ENCODE results near the gene SKAP2.
A peak's percentile ranks its signal among the peaks of the same experiment; 100 is the strongest.

The SKAP2 gene

GRCh38 chr7:26735976-26736600, 128.3 kb downstream of the SKAP2 start:
- no peak for DNase-seq

DNA sequence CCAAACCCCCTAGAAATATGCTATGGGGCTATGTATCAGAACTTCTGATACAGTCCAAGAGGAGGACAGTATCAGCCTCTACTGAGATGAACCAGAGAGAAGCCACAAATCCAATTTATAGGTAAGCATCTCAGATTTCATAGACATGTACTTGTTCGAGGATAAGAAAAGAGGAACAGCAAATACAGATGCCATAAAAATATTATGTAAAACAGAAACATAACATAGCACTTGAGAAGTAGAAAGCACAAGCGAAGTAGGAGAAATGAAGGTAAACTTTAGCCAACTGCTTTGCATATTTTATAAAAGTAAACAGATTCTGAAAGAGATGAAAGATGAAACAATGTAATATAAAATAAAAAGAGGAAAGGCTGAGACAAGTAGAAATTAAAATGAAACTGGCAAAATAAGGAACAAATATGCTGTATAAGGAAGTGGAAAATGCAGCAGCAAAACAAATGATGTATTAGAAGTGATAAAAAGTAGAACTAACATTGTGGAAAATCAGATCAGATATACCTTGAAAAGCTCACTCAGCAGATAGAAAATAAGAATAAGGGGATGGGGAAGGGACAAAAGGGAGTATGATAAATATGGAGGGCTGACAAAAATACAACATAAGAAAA, 135.1 kb downstream of the SKAP2 start:
- no peak for DNase-seq

DNA sequence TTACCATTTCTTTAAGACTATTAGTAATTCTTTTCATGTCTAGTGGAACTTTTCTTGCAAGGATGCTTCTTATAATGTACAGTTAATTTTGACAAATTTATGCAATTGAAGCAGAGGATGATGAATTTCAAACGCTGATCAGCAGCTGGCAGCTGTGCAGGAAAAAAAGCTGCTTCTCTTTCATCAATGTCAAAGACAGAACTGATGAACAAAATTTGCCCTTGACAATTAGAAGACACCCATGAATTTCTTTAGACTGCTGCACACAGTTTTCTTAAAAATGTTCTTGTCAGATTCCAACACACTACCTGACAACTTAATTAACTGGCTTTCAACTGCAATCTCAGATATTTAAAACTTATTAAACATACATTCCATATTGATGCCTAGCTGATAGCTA, 138.3 kb downstream of the SKAP2 start:
- DNase-seq: no peak

- DNase-seq: no peak
Observed at GRCh38 chr7:26724795-26725194, 139.6 kb downstream of the SKAP2 start.

DNA sequence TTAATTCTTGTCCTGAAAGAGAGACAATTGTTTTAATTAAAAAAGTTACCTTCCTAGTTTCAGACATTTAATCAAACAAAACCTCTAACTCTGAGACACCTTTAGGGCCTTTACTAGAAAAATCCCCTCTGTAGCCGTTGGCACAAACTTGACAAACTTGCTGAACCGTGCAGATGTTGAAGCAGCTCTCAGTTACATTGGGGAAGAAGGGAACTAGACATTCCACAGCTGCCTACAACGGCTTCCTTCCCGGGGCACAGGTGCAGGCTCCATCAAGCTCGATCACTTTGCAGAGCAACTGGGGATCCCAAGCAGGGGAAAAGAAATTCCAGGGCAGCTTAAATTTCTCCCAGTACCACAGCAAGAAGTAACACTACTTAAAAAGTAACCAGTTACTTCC, 141.3 kb downstream of the SKAP2 start:
- no peak for DNase-seq

- DNase-seq: no peak
Observed at GRCh38 chr7:26721450-26721849, 142.9 kb downstream of the SKAP2 start.

GRCh38 chr7:26718063-26718462, 146.3 kb downstream of the SKAP2 start:
- DNase-seq: no peak

GRCh38 chr7:26714438-26714837, 150.0 kb downstream of the SKAP2 start:
- no peak for DNase-seq

GRCh38 chr7:26714006-26714405, 150.4 kb downstream of the SKAP2 start:
- DNase-seq: no peak

DNA sequence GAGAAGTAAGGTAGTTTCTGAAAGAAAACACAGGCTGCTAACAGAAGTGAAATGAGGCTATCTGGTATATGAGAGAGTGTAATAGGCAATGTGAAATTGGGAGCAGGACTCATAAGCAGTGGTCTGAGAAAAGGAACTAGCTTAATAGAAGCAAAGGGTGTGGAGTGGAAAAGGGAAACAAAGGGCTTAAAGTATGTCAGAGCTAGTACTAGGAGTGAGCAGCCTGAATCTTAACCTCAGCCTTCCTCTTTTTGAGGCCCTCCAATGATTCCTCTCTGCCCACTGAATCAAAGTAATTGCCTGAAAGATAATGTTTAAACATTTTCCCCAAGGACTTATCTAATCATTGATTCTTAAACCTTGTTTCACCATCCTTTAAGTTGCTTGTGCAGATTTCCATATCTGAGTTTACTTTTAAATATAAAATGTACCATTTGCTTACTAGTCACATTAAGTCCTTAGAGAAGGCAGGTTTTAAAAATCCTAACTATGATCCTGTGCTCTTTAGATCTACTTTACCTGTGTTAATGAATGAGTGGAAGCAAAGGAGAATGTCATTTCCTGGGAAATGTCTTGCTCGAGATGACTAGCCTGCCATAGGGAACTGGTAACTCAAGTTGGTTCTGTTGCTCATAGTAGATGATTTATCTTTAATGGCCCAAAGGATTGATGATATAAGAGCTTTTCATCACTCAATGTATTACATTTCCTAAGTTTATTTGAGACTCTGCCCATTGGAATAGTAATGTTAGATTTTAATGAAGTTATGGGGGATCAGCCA, 155.0 kb downstream of the SKAP2 start:
- no peak for DNase-seq

DNA sequence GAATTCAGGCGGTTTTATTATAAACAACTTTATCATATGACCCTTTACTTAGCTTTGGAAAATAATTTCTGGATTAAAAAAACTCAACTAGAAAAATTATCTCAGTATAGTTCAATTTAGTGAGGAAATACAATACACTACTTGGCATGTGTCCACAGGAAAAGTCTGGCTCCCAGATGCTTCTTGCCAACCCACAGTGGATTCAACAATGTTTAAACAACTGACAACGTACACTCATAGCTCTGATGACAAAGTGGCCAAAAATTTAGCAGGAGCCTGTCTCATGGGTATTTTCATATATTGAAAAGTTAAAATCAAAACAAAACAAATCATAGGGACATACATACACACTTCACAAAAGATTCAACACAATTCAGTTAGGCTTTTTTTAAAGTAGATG, 158.8 kb downstream of the SKAP2 start:
- DNase-seq: no peak

DNA sequence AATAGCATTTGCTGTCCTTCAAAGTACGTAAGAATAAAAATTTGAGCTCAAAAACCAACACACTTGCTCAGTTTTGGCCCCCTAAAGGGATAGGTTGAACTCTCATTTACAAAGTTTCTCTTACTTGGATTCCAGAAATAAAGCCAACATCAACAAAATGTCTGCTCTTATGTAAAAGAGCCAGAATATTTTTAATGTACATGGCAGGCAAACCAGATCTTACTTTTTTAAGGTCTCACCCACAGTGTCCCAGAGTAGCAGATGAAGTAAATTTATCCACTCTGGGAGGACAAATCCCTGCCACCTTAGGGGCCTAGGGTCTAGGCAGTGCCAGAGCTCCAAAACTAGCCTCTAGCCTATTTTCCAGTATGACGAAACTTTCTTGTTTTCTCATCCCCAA, 159.6 kb downstream of the SKAP2 start:
- DNase-seq: no peak

GRCh38 chr7:26704036-26704435, 160.4 kb downstream of the SKAP2 start:
- no peak for DNase-seq

DNA sequence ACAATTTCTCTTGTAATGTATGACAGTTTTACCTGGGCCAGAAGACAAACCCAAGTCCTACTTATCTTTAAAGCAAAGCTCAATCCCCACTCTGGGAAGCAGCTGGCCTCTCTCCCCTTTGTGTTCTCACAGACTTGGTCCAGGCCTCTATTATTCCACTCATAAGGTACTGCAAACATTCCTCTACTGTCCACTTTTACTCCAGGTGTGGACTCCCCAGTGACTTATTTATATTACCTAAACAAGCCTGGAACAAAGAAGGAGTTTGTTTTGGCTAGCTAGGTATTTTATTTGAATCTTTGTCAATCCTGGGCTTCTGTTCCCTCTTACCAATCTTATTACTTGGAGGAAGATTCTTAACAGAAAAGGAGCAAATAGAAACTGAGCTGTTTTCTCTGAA, 163.5 kb downstream of the SKAP2 start:
- DNase-seq: no peak

DNA sequence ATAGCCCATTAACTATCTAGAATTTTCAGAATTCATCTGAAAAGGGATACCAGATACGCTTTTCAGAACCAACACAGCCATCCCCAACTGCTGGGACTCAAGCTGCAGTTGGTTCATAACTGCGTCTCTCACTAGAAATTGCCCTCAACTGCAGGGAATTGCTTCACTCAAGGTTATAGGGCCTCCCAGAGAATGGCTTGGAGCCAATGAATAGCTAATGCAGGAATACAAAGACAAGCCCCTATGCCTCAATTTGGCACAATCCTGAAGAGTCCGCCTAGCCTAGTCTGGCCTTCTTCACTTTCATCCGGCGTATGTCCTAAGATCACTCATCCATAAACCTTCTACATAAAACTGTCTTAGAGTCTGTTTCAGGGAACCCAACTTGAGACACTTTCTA, 164.0 kb downstream of the SKAP2 start:
- DNase-seq: no peak

GRCh38 chr7:26699766-26700165, 164.6 kb downstream of the SKAP2 start:
- DNase-seq: no peak

GRCh38 chr7:26698806-26699205, 165.6 kb downstream of the SKAP2 start:
- DNase-seq: no peak

- no peak for DNase-seq
Observed at GRCh38 chr7:26698194-26698593, 166.2 kb downstream of the SKAP2 start.

DNA sequence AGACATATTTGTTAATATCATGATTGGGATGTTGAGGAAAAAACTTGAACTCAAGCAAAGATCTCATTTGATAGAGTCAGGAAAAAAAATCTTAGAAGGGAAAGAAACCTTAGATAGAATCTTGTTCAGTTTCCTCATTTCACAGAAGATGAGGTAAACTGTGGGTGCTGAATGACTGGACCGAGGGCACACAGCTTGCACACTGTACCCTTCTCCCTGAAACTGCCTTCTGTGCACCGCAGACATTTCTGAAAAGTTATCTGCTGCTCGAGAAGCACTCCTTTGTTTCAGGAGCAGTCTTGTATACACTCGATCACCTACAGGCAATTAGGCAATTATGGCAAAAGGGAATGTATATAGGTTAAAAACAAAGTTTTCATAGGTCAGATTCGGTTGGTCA, 167.4 kb downstream of the SKAP2 start:
- DNase-seq: peak; percentile 52

GRCh38 chr7:26696161-26696560, 168.2 kb downstream of the SKAP2 start:
- no peak for DNase-seq

GRCh38 chr7:26694713-26695112, 169.7 kb downstream of the SKAP2 start:
- no peak for DNase-seq

- no peak for DNase-seq
Observed at GRCh38 chr7:26694141-26694540, 170.2 kb downstream of the SKAP2 start.

- DNase-seq: no peak
Observed at GRCh38 chr7:26691886-26692285, 172.5 kb downstream of the SKAP2 start.

DNA sequence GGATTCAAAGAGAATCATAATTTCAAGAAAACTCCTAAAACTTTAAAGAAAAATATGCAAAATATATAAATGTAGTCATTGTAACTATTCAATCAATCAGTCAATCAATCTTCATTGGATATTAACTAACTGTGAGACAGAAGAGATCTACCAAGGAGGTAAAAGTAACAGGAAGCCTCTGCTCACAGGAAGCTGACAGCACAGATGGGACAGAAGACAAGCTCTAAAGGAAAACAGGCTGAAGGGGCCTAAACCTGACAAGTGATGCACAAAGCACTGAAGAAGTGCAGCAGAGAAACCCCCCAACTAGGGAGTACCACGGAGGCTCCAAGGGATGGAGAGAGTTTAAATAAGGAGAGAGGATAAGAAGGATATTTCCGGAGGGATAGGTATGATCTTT, 173.0 kb downstream of the SKAP2 start:
- no peak for DNase-seq

Measured in activated CD4-positive, alpha-beta T cell treated with anti-CD3 and anti-CD28 coated beads, Interleukin-10, Interleukin-2, amounts not matched to agents 100 ng/mL and 50 ng/mL, durations not matched to agents 16 hours and 8 hours (primary cell).